GM19463 (cell line): ENCODE results near the gene ROBO4.

ENCODE experiments used
- ATAC-seq: cut with Tn5 transposase; IDR thresholded peaks from one replicate; pipeline ENCODE4 v1.9.1; 2021; ENCODE audit warnings: mild to moderate bottlenecking, moderate library complexity; ENCODE audit not compliant: unreplicated experiment

ROBO4 gene

DNA sequence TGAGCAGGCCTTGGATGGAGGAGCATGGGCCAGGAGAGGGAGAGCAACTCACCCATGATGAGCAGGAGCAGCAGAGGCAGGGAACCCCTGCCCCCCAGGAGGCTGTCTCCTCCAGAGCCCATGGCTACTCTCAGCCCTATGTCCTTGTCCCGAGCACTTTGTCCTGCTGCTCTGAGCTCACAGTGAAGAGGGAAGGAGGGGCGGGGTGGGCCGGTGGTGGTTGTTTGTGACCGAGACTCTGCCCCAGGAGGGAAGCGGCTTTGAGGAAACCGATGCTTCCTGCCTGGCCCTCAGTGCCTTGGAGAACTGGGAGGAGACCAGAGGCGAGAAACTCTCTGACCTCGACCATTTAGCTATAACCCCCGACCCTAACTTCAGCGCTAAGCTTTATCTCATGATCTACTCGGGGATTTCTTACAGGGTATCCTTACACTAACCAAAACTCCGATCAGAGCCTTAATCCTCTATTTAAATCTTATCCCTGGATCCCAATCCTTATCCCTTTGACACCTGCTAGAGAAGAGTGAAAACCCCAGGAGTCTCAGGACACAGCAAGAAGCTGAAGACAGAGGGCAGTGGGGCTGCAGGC is at the start of gene ROBO4:
TSS of gene ROBO4 (minus strand) at position 192 of the 589 bp plus-strand sequence. CDS start at position 122, 70 bp downstream.
- ATAC-seq = no peak

DNA sequence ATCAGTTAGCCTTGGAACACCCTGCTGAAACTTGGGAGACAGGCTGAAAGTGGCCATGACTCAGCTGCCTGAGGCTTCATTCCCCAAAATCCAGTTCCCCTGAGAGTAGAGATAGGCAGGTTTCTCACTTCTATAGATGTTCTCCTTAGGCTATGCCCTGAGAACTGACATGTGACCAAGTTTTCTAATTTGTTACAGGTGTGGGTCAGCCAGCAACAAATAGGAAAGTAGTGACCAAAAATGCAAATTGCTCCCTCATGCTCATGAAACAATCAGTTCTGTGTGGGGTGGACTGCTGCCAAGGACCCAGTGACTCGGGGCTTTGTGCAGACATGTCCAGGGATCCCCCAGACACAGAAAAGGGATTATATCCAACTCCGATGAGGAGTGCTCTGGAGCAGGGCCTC is 49.1 kb upstream of the ROBO4 start:
- ATAC-seq = no peak

- ATAC-seq = no peak
Measured at GRCh38 chr11:124945826-124946225, 48.2 kb upstream of the ROBO4 start.

- ATAC-seq = no peak
Measured at GRCh38 chr11:124944565-124944964, 46.9 kb upstream of the ROBO4 start.

DNA sequence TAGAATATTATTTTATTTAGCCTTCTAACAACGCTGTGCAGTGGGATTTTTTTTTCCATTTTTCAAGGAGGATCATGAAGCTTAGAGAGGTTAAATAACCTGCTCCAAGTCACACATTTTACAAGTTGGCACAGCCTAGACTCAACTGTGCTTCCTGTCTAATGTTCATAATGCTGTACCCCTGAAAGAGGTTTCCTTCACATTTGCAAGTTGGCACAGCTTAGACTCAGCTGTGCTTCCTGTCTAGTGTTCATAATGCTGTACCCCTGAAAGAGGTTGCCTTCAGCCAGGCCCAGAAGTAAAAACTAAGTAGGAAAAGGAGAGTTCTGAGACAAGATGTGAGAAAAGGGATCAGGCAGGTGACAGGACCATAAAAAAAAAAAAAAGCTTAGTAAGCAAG is 46.1 kb upstream of the ROBO4 start:
- no peak for ATAC-seq

DNA sequence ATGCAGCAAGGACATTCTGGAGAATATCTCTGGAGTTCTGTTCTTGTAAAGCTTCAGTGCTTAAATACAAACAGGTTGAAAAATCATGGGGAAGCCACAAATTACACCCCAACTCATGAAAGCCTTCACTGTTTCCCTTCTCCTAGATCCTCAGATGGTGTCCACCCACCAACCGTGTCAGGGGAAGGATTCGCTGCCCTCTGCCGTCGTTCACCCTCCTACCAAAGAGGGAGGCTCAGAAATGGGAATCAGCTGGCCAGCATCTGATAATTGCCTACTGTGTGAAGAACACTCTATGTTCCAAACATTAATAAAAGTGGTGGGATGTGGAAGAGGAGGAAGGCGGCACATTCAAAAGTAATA is 45.6 kb upstream of the ROBO4 start:
- ATAC-seq = no peak

DNA sequence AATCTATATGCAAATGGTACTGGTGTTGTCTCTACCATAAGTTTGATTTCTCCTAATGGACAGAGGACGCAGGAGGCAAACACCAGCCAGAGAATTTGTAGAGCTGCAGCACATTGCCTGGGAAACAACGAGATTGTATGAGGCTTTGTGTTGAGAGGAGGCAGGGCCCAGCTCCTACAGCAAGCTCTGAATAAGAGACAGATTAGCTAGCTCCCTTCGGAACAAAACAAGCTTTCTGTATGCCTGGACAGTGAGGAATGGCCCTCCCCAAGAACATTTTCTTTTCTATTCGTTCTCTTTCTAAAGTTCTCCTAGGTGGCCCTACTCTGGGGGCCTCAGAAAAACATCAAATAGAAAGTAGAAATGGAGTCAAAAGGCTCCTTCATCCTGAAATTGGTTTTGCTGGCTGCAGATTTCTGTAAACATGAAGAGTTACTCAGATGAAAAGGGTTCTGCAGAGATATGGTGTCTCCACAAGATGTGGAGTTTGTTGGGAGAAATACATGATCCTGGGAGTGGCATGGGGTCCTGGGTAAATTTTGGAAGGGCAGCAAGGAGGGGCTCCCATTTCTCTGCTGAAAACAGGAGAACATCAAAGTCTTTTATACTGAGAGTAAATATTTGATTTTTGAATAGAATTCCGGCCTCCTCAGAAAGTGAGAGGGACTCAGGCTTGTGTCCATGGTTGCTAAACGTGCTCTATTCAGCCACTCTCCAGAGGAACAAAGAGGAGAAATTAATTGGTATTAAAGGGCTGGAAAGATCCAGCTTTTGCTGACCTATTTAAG is 45.0 kb upstream of the ROBO4 start:
- ATAC-seq = no peak

DNA sequence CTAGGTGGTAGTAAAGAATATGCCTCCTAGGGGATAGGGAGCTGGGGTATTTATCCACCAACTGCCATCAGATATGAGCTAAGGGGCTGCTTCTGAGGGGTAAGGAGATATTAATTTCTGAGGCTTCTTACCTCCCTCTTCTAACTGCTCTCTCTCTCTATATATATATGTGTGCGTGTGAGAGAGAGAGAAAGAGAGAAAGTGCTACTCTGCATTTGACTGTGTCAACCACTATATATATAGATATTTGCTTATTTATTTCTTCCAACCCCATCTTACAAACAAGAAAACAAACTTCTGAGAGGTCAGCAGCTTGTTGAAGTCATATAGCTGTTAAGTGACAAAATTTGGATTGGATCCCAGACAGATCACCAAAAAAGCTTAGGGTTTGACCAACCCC is 44.0 kb upstream of the ROBO4 start:
- ATAC-seq = no peak

GRCh38 chr11:124938970-124939369 is 41.3 kb upstream of the ROBO4 start:
- no peak for ATAC-seq

GRCh38 chr11:124938206-124938765 is 40.6 kb upstream of the ROBO4 start:
- ATAC-seq = no peak

GRCh38 chr11:124937336-124937935 is 39.8 kb upstream of the ROBO4 start:
- ATAC-seq = no peak

- no peak for ATAC-seq
Measured at GRCh38 chr11:124935548-124936514, 38.2 kb upstream of the ROBO4 start, which contains the start of gene HEPACAM. HEPACAM (minus strand) TSS chr11:124936047; CDS start chr11:124936006, 41 bp downstream.

DNA sequence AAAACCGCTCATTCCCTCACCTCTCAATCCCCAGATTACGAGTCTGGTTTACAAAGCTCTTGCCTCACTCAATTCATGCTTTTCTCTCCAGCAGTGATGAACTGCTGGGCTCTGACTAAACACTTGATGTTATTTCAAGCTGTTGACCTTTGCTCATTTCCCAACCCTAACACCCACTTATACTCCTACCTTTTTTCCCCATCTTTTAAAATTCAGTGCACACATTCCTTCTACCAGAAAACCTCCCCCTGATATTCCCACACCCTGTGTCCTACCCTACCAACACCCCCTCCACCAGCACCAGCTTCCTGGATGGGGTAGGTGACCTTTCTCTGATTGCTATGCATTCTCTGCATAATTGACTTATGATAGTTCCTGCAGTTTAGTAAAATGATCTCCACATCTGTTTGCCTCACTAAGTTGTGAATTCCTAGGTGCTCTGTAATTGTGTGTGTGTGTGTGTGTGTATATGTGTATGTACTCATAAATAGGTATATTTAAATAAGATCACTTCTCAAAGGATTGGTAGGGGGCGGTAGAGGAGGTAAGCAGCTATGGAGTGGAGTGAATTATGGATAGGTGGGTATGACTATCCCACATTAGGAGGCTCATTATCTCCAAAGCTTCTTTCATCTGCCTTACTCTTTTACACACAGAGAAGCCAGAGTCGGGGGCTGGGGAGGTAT is 37.3 kb upstream of the ROBO4 start:
- no peak for ATAC-seq

- peak; percentile 83 for ATAC-seq
Measured at GRCh38 chr11:124930799-124931198, 33.1 kb upstream of the ROBO4 start.

DNA sequence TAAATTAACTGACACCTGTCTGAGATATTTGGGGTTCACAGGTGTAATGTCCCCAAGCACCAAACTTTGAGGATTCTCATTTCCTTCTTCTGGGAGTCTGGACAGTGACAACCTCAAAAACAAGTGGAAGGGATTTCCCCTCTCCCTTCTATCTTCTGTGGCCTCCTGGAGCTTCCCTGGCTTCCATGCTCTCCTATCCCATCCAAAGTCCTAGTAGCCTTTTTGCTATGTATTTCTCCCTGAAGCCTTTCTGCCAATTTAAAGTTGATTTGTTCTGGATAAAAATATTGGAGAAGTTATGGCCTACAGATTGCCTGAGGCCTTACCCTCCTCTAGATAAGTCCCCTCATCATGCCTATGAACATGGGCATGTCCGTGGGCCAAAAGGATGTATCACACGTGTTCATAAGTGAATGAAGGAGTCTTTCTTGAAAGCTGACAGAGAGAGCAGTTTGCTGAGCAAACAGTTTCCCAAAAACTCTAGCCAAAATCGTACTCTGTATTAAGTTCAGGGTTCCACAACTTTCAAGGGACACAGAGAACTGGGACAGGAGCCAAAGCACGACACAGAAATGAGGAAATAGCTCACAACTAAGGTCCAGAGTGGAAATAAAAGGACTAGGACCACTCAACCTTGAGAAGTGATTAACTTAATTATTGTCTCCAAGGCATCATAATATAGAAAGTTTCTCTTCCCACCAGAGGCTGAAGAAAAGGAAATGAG is 31.4 kb upstream of the ROBO4 start:
- no peak for ATAC-seq

- ATAC-seq = no peak
Measured at GRCh38 chr11:124923296-124923695, 25.6 kb upstream of the ROBO4 start.

- ATAC-seq = no peak
Measured at GRCh38 chr11:124922831-124923230, 25.2 kb upstream of the ROBO4 start.

DNA sequence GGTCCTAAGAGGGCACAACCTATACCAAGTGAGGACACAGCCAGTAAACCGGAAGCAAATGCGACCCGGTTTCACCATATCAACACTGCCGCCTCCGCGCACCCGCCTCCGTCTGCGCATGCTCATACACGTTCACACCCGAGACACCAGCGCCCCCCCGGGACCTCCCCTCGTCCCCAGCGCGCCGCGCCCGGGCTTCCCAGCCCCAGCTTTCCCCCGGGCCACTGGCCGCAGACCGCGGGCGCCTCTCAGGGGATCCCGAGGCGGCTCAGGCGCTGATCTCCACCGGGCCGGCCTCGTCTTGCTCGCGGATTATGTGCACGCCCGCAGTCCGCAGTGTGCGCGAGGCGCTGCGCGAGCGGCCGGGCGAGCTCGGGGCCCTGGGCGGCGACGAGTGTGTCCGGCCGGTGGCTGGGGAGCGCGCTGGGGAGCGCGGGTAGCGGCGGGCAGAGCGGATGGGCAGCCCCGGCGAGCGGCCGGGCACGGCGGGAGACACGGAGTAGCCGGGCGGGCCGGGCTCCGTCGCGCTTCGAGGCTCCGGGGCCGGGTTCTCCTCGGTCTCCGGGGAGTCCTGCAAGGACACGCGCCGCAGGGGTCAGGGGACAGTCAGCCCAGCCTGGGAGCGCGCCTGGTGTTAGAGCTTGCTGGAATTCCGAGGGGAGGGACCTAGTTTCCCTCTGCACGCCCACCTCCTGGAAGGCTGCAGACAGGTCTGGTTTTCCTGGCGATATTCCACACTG is 23.4 kb upstream of the ROBO4 start:
- ATAC-seq = peak; percentile 74

- ATAC-seq = no peak
Measured at GRCh38 chr11:124920356-124920755, 22.7 kb upstream of the ROBO4 start.
